Activated gamma-delta T cell (primary cell): ENCODE data around the gene LIX1L.

ENCODE experiments used
- DNase-seq: peaks from one replicate; lab custom pipeline; 2025; lab: John Stamatoyannopoulos, UW
- total RNA-seq, 2 donors: gene quantifications; one replicate each; lab custom pipeline; 2026; lab: John Stamatoyannopoulos, UW

LIX1L gene
- total RNA-seq: 77.7 to 95.7 reads per million in 2 donors

GRCh38 chr1:145957443-145958319, at the start of gene LIX1L:
LIX1L (minus strand) TSS chr1:145958017; CDS start chr1:145957927, 90 bp downstream.
- DNase-seq: peak; percentile 85

DNA sequence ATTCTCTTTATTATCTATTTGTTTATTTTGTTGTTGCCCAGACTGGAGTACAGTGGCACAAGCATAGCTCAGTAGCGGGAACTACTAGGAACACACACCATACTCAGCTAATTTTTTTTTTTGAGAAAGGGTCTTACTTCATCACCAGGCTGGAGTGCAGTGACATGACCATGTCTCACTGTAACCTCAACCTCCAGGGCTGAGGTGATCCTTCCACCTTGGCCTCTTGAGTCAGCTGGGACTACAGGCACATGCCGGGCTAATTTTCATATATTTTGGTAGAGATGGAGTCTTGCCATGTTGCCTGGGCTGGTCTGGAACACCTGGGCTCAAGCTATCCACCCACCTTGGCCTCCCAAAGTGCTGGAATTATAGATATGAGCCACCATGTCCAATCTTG, 43.9 kb upstream of the LIX1L start:
- DNase-seq: no peak

DNA sequence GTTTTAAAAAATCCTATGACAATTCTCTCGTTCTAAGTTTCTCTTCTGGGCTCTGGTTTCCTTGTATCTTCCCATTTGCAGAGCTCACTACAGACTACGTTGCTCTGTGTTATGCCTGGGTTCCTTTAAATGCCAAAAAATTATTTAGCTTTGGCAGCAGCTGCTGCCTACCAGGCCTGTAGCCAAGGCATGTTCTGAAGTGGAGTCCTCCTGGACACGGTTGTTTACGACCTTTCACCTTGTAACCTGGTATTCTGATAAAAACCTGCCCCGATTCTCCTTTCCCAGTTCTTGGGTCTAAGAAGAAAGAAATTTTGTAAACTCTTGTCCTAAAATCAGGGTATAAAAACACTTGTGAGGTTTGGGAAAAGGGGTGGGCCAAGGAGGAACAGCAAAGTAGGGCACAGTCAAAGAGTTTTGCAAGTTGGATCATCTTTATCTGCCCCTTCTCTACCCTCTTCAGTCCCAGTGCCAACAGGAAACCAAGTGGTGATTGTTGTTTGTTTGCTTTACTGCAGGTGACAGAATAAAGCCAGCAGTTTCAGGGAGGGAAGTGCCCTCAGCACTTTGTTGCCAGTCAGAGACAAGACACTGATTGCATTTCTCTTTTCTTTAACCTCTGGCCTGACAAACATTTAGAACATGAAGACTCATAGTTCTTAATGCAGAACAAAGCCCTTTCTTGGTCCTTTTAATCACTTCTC, 41.7 kb upstream of the LIX1L start:
- no peak for DNase-seq

DNA sequence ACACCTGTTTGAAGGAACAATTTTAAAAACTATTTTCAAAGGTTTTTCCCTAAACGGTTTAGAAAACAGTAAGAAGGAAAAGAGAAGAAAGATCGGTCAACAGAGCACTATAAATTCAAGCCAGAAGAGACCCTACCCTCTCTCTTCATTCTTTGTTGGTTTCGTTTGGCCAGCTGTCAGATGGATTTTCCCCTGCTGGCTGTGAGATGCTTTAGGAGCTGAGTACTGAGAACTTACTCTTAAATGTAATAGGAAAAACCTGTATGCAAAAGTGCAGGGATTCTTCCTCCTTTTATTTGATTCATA, 39.9 kb upstream of the LIX1L start:
- no peak for DNase-seq

- DNase-seq: no peak
These were observed 39.4 kb upstream of the LIX1L start for GRCh38 chr1:145997016-145997717.

- DNase-seq: peak; percentile 89
These were observed 38.7 kb upstream of the LIX1L start, which contains the start of gene TXNIP for GRCh38 chr1:145996433-145997015. TXNIP (minus strand) TSS chr1:145996579; CDS start chr1:145996266, 313 bp downstream.

DNA sequence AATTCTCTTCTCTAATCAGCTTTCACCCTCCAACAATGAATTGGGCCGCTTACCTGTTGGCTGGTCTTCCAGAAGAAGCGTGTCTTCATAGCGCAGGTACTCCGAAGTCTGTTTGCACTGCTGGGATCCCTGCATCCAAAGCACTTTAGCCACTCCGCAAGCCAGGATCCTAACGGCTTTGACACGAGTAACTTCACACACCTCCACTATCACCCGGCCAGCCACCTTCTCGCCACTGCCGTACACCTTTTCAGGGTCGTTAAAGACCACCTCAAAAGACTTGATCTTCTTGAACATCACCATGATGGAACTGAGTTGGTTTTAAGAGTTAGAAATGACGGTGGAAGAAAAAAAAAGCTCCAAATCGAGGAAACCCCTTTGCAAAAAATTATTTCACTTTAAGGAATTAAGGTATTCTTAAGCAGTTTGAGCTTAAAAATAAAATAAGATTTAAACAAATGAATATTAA, 38.2 kb upstream of the LIX1L start:
- DNase-seq: no peak

DNA sequence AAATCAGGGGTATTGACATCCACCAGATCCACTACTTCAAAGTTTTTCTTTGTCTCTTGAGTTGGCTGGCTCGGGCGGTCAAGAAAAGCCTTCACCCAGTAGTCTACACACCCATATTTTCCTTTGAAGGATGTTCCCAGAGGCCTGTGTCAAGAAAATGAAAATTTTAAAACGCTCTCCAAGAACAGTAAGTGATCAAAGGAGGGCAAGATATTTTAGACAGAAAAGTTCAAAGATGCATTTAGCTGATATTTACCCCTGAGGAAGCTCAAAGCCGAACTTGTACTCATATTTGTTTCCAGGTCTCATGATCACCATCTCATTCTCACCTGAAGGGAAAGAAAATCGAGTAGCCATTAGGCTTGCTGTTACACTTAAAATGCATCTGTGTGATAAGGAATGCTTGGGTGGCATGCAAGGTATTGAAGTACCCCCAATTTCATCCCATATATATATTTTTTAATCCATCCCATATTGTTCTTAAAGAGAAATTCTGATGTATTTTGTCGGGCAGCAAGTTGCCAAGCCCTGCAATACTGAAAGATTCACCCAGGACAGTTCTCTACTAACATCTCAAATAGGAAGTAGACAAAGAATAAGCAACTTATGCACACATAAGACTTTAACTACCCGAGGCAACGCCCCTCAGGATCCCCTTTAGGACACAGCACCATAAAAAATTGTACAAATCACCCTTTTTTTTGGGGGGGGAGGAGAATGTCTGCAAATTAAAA, 37.5 kb upstream of the LIX1L start:
- DNase-seq: no peak

- DNase-seq: no peak
These were observed 36.7 kb upstream of the LIX1L start for GRCh38 chr1:145994391-145995120.

DNA sequence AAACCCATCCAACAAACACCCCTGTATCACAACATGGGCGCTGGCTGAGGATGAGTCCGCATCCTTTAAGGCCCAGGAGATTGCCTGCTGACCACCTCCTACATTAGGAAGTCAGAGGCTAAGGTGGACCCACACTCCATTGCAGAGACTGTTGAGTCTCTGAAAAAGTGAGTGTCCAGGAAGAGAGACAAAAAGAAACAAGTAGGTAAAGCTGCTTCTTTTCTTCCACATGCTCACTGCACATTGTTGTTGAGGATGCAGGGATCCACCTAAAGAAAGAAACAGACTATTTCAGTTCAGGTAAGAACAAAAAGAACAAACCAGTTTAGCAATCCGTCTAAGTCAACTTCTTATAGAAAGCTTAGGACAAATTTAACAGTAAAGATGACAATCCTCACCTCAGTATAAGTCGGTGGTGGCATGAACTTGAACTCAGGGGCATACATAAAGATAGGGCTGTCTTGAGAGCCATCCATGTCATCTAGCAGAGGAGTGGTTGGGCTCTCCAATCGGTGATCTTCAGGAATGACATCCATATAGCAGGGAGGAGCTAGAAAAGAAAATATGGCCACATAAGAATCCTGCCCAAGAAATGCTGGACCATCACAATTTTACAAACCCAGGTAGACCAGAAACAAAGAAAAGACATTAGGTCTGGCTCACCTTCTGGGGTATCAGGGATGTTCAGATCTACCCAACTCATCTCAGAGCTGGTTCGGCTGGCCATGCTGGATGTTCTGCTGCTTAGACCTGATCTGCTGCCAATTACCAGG, 36.0 kb upstream of the LIX1L start:
- no peak for DNase-seq

DNA sequence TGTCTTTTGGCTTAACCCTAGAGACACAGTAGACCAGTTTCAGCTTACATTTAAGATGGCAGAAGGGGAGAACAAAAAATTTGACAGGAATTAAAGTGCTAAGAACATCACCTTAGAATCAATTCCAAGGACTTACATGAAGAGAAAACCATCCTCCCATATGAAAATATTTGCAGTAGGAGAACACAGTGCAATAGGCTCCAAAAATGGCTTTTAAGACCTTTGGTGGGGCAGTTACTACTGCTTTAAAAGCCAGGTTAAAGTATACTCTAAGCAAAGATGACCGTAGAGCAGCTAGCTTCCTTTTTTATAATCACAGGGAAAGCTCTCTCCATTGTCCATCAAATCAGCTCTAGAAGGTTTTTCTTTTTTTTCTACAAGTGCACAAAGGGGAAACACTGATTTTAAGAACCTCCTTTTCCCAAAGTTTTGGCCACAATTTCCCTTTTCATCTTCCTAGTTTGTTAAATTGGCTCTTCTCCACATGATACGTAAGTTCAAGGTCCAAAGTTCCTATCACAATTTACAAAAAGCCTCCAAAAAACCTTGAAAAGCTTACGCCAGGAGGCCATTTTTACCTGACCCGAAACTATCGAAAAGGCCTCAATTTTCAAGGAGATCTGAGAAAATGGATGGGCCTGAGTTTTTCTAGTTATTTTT, 35.3 kb upstream of the LIX1L start:
- no peak for DNase-seq

DNA sequence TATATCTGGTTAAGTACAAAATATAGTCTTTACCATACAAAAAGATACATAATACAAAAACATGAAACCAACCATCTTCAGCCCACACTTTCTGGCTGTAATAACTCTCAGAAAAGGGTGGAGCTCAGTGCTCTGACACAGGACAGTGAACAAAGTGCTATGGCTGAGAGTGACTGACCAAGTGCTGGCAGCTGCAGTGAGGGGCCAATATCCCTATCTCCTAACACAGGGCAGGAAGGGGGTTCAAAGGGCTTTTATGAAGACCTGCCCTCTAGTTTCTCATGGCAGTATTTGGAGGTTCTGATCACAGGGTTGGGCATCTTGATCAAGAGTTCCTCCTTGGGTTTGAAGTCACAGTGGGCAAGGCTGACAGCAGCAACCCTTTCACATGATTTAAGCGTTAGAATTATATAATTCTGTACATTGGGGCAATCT, 34.7 kb upstream of the LIX1L start:
- DNase-seq: no peak

DNA sequence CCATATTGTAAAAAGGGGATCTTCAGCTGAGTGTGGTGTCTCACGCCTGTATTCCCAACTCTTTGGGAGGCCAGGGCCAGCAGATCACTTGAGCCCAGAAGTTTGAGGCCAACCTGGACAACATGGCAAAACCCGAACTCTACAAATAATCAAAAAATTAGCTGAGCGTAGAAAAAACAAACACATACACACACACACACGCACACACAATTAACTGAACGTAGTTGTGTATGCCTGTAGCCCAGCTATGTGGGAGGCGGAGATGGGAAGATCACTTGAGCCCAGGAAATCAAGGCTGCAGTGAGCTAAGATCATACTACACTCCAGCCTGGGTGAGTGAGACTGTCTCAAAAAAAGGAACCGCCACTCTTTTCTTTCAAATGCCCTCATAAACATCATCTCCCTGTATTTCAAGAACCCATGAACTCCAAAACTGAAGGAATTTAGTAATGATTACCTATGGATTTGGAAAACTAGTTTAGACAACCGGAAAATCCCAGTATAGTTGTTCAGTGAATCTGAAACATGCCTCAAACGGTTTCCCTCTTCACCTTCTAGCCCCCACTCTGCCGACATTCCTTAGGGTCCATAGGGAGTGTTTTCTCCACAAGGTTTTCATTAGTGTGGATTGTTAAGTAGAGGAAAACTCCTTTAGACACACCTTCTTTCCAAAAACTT, 34.1 kb upstream of the LIX1L start:
- DNase-seq: no peak

GRCh38 chr1:145990249-145990855, 32.5 kb upstream of the LIX1L start:
- DNase-seq: no peak

GRCh38 chr1:145988773-145989172, 31.0 kb upstream of the LIX1L start:
- DNase-seq: no peak

GRCh38 chr1:145987926-145988325, 30.1 kb upstream of the LIX1L start:
- no peak for DNase-seq

GRCh38 chr1:145986551-145986950, 28.7 kb upstream of the LIX1L start:
- DNase-seq: no peak
